ENCODE data around the gene PTPRG.

PTPRG gene

GRCh38 chr3:62228467-62228866 lies 667.1 kb downstream of the PTPRG start:
- TF ChIP-seq TAF1 (IDR thresholded peaks at IDR 0.05; ENCODE audit: low read depth) (no peak), TEAD4 (IDR thresholded peaks at IDR 0.05) (no peak), NFIC (IDR thresholded peaks at IDR 0.05) (no peak), REST (IDR thresholded peaks at IDR 0.05; ENCODE audit: low read depth) (no peak), YY1 (IDR thresholded peaks at IDR 0.05; ENCODE audit: low read depth) (no peak), RAD21 (IDR thresholded peaks at IDR 0.05; ENCODE audit: low read depth) (no peak), TCF12 (IDR thresholded peaks at IDR 0.05; ENCODE audit: low read depth) (no peak), EP300 (IDR thresholded peaks at IDR 0.05; ENCODE audit: borderline replicate concordance) (no peak)

GRCh38 chr3:62229211-62229610 lies 667.8 kb downstream of the PTPRG start:
- TF ChIP-seq ZBTB7A (IDR thresholded peaks at IDR 0.05; ENCODE audit: low read depth) = no peak
- no peak for TF ChIP-seq YY1 (IDR thresholded peaks at IDR 0.05; ENCODE audit: low read depth)
- no peak for TF ChIP-seq MAX (IDR thresholded peaks at IDR 0.05)
- TF ChIP-seq FOXM1 (IDR thresholded peaks at IDR 0.05; ENCODE audit: borderline replicate concordance, low read depth) = no peak
- no peak for TF ChIP-seq TAF1 (IDR thresholded peaks at IDR 0.05; ENCODE audit: low read depth)
- no peak for TF ChIP-seq REST (IDR thresholded peaks at IDR 0.05; ENCODE audit: low read depth)
- TF ChIP-seq RAD21 (IDR thresholded peaks at IDR 0.05; ENCODE audit: low read depth) = no peak
- TF ChIP-seq CEBPB (IDR thresholded peaks at IDR 0.05) = no peak
- no peak for TF ChIP-seq TCF12 (IDR thresholded peaks at IDR 0.05; ENCODE audit: low read depth)
- TF ChIP-seq EP300 (IDR thresholded peaks at IDR 0.05; ENCODE audit: borderline replicate concordance) = no peak
- TF ChIP-seq CREB1 (IDR thresholded peaks at IDR 0.05; ENCODE audit: low read depth) = no peak
- no peak for TF ChIP-seq EGR1 (IDR thresholded peaks at IDR 0.05)
- no peak for TF ChIP-seq NFIC (IDR thresholded peaks at IDR 0.05)
- TF ChIP-seq USF1 (IDR thresholded peaks at IDR 0.05) = no peak
- no peak for TF ChIP-seq TEAD4 (IDR thresholded peaks at IDR 0.05)

GRCh38 chr3:62229908-62230307 lies 668.5 kb downstream of the PTPRG start:
- TF ChIP-seq CREB1 (IDR thresholded peaks at IDR 0.05; ENCODE audit: low read depth) (no peak), RAD21 (IDR thresholded peaks at IDR 0.05; ENCODE audit: low read depth) (0 out of 2 replicates have a peak, but pooled peaks have one; percentile 5)

GRCh38 chr3:62233065-62233464 lies 671.7 kb downstream of the PTPRG start:
- TF ChIP-seq USF1 (IDR thresholded peaks at IDR 0.05) (no peak), EGR1 (IDR thresholded peaks at IDR 0.05) (no peak), TAF1 (IDR thresholded peaks at IDR 0.05; ENCODE audit: low read depth) (no peak), ZBTB7A (IDR thresholded peaks at IDR 0.05; ENCODE audit: low read depth) (no peak), REST (IDR thresholded peaks at IDR 0.05; ENCODE audit: low read depth) (no peak), TCF12 (IDR thresholded peaks at IDR 0.05; ENCODE audit: low read depth) (no peak), RAD21 (IDR thresholded peaks at IDR 0.05; ENCODE audit: low read depth) (no peak), EP300 (IDR thresholded peaks at IDR 0.05; ENCODE audit: borderline replicate concordance) (no peak), CREB1 (IDR thresholded peaks at IDR 0.05; ENCODE audit: low read depth) (no peak), CEBPB (IDR thresholded peaks at IDR 0.05) (no peak), NFIC (IDR thresholded peaks at IDR 0.05) (no peak), TEAD4 (IDR thresholded peaks at IDR 0.05) (no peak), FOXM1 (IDR thresholded peaks at IDR 0.05; ENCODE audit: borderline replicate concordance, low read depth) (no peak), YY1 (IDR thresholded peaks at IDR 0.05; ENCODE audit: low read depth) (no peak), MAX (IDR thresholded peaks at IDR 0.05) (no peak)

- TF ChIP-seq YY1 (IDR thresholded peaks at IDR 0.05; ENCODE audit: low read depth) (no peak), TAF1 (IDR thresholded peaks at IDR 0.05; ENCODE audit: low read depth) (no peak), MAX (IDR thresholded peaks at IDR 0.05) (no peak), RAD21 (IDR thresholded peaks at IDR 0.05; ENCODE audit: low read depth) (no peak), NFIC (IDR thresholded peaks at IDR 0.05) (no peak), EP300 (IDR thresholded peaks at IDR 0.05; ENCODE audit: borderline replicate concordance) (no peak), REST (IDR thresholded peaks at IDR 0.05; ENCODE audit: low read depth) (no peak), USF1 (IDR thresholded peaks at IDR 0.05) (no peak), EGR1 (IDR thresholded peaks at IDR 0.05) (no peak), TCF12 (IDR thresholded peaks at IDR 0.05; ENCODE audit: low read depth) (no peak), TEAD4 (IDR thresholded peaks at IDR 0.05) (no peak), ZBTB7A (IDR thresholded peaks at IDR 0.05; ENCODE audit: low read depth) (no peak), FOXM1 (IDR thresholded peaks at IDR 0.05; ENCODE audit: borderline replicate concordance, low read depth) (no peak)
Measured at GRCh38 chr3:62236016-62236415, 674.6 kb downstream of the PTPRG start.
